Measurements from ENCODE around the gene RNF224. TPM values are rescaled to one million over a fixed set of nuclear protein-coding genes. Genes with fewer than 3 reads are reported as not detected.
"Not testable (repeated sequence)": the region's sequence is repeated elsewhere in the genome, so short reads cannot be mapped to it uniquely, and the experiment has no call there.

Gene RNF224
- total RNA-seq, 2 donors from 2014 or later = not detected

GRCh38 chr9:137234055-137234697, 6.9 kb downstream of the RNF224 start:
- ATAC-seq (no peak), DNase-seq (no peak)
- intact Hi-C loops (cut with DNase I) = loop anchor here in 1 of 2 donors (5.0 kb wide), 1 partner anchor 112 kb away; no protein-coding TSS in a partner anchor

- intact Hi-C loops (cut with DNase I) = loop anchor here in 1 of 2 donors (5.0 kb wide), 1 partner anchor 113 kb away; no protein-coding TSS in a partner anchor
- DNase-seq = no peak
- no peak for ATAC-seq
Observed at GRCh38 chr9:137234758-137235423, 7.6 kb downstream of the RNF224 start.

GRCh38 chr9:137235424-137236237, 8.3 kb downstream of the RNF224 start:
- DNase-seq (no peak), ATAC-seq (no peak)
- intact Hi-C loops (cut with DNase I) = no loop called here

GRCh38 chr9:137236238-137236935, 9.1 kb downstream of the RNF224 start:
- ATAC-seq (peak; percentile 28 to 36), DNase-seq (peak; percentile 91)
- intact Hi-C loops (cut with DNase I) = no loop called here

GRCh38 chr9:137236936-137237421, 9.7 kb downstream of the RNF224 start:
- no peak for DNase-seq
- intact Hi-C loops (cut with DNase I) = no loop called here
- ATAC-seq = no peak

GRCh38 chr9:137237759-137238726, 10.7 kb downstream of the RNF224 start:
- intact Hi-C loops (cut with DNase I) = no loop called here
- no peak for DNase-seq
- ATAC-seq = no peak

- ATAC-seq; intact Hi-C loops (cut with DNase I); DNase-seq: not testable (repeated sequence)
Observed at GRCh38 chr9:137239541-137240200, 12.4 kb downstream of the RNF224 start.

- intact Hi-C loops (cut with DNase I) = no loop called here
- ATAC-seq = peak; percentile 55 to 59
- peak; percentile 85 for DNase-seq
Observed at GRCh38 chr9:137240318-137240840, 13.1 kb downstream of the RNF224 start.

GRCh38 chr9:137240841-137241489, 13.7 kb downstream of the RNF224 start, which contains the start of gene TUBB4B:
TSS of gene TUBB4B (plus strand) at chr9:137241287. CDS start at chr9:137241361, 74 bp downstream.
- intact Hi-C loops (cut with DNase I) = no loop called here
- ATAC-seq (peak; percentile 88 to 89), DNase-seq (peak; percentile 99)

- intact Hi-C loops (cut with DNase I) = no loop called here
- ATAC-seq = peak; percentile 9 to 25
- DNase-seq = peak; percentile 80
Observed at GRCh38 chr9:137241490-137242268, 14.4 kb downstream of the RNF224 start.

- DNase-seq (no peak), ATAC-seq (no peak)
- intact Hi-C loops (cut with DNase I) = no loop called here
Observed at GRCh38 chr9:137242269-137243203, 15.2 kb downstream of the RNF224 start.

- DNase-seq; ATAC-seq; intact Hi-C loops (cut with DNase I): not testable (repeated sequence)
Observed at GRCh38 chr9:137243266-137243625, 15.9 kb downstream of the RNF224 start.

GRCh38 chr9:137243626-137244485, 16.6 kb downstream of the RNF224 start:
- DNase-seq = no peak
- intact Hi-C loops (cut with DNase I) = no loop called here
- no peak for ATAC-seq
